Nephron (organoid): ENCODE results near the gene SLC35B1.

Experiments used
- H3K27ac Mint-ChIP-seq, 3 experiments: 2 replicates each; pipeline ENCODE4 v1.8.0; 2020; ENCODE audit warnings: mixed read lengths in 3 of 3, mild to moderate bottlenecking in 2 of 3, moderate library complexity in 1 of 3
- H3K27me3 Mint-ChIP-seq: 2 replicates; pipeline ENCODE4 v1.8.0; 2021; ENCODE audit warnings: low read depth, mild to moderate bottlenecking, moderate library complexity, mixed read lengths
- H3K36me3 Mint-ChIP-seq: 2 replicates; pipeline ENCODE4 v1.8.0; 2020; ENCODE audit warnings: low read depth, mixed read lengths
- H3K4me1 Mint-ChIP-seq: 2 replicates; pipeline ENCODE4 v1.8.0; 2020; ENCODE audit warnings: mixed read lengths
- H3K4me3 Mint-ChIP-seq, 3 experiments: 2 replicates each; pipeline ENCODE4 v1.8.0; 2020; ENCODE audit warnings: mild to moderate bottlenecking in 3 of 3, mixed read lengths in 3 of 3, moderate library complexity in 2 of 3
- H3K9me3 Mint-ChIP-seq: 2 replicates; pipeline ENCODE4 v1.8.0; 2020; ENCODE audit warnings: mixed read lengths
- TF ChIP-seq, protein P1 (sequence below), 3 experiments: fragments of 200-600 bp; sonication (generic); IDR thresholded peaks; one replicate each; pipeline ENCODE4 v1.5.0; 2021; ENCODE audit warnings: antibody characterized with exemption in 3 of 3; ENCODE audit not compliant: unreplicated experiment in 3 of 3

SLC35B1 gene

DNA sequence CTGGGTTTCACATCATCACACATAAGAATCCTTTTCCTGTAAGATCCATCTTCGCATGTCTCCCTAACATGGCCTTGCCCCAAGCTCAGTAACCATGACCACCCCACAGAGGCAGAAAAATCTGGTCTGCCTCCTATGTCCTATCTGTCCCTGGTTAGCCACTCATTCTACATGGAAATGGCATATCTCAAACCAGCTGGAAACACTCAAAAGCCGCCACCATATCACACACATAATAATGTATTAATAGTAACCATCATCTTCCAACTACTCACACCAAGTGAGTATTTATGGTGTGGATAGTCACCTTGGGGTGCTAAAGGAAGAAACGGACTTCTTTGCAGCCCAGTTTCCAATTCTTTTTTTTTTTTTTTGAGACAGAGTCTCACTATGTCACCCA is 44.7 kb upstream of the SLC35B1 start:
- peaks cover 3% of the 10 kb centered on the region for H3K36me3 Mint-ChIP-seq
- no peak overlapping the region for H3K4me3 Mint-ChIP-seq
- TF ChIP-seq, protein P1, sequence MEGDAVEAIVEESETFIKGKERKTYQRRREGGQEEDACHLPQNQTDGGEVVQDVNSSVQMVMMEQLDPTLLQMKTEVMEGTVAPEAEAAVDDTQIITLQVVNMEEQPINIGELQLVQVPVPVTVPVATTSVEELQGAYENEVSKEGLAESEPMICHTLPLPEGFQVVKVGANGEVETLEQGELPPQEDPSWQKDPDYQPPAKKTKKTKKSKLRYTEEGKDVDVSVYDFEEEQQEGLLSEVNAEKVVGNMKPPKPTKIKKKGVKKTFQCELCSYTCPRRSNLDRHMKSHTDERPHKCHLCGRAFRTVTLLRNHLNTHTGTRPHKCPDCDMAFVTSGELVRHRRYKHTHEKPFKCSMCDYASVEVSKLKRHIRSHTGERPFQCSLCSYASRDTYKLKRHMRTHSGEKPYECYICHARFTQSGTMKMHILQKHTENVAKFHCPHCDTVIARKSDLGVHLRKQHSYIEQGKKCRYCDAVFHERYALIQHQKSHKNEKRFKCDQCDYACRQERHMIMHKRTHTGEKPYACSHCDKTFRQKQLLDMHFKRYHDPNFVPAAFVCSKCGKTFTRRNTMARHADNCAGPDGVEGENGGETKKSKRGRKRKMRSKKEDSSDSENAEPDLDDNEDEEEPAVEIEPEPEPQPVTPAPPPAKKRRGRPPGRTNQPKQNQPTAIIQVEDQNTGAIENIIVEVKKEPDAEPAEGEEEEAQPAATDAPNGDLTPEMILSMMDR (IDR thresholded peaks at IDR 0.05; ENCODE audit: unreplicated experiment in 3 of 3) = no peak
- peaks cover 44% of the 10 kb centered on the region for H3K4me1 Mint-ChIP-seq
- H3K27me3 Mint-ChIP-seq = no peaks in the 10 kb centered on the region
- H3K27ac Mint-ChIP-seq = no peak overlapping the region
- H3K9me3 Mint-ChIP-seq = no peaks in the 10 kb centered on the region

DNA sequence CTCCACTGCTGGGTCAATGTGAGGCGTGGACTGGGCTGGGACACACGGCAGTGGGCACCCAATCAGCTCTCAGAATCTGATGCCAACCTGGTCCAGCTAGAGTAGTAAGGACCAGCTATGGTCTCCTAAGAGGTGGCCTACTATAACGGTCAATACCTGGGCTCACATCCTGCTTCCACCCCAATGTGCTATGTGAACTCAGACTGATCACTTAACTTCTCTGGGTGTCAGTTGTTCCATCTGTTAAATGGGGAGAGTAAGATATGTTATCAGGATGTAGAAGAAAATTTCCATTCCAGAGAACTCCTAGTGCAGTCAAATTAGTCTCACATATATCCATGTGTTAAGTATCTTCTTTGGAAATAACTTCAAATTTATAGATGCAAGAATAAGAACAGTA is 42.0 kb upstream of the SLC35B1 start:
- TF ChIP-seq, protein P1 (IDR thresholded peaks at IDR 0.05; ENCODE audit: unreplicated experiment in 3 of 3) = no peak
- Mint-ChIP-seq H3K4me1 (peaks cover 45% of the 10 kb centered on the region), H3K4me3 (no peak overlapping the region), H3K27me3 (no peaks in the 10 kb centered on the region), H3K36me3 (no peaks in the 10 kb centered on the region), H3K9me3 (no peaks in the 10 kb centered on the region), H3K27ac (no peak overlapping the region)

DNA sequence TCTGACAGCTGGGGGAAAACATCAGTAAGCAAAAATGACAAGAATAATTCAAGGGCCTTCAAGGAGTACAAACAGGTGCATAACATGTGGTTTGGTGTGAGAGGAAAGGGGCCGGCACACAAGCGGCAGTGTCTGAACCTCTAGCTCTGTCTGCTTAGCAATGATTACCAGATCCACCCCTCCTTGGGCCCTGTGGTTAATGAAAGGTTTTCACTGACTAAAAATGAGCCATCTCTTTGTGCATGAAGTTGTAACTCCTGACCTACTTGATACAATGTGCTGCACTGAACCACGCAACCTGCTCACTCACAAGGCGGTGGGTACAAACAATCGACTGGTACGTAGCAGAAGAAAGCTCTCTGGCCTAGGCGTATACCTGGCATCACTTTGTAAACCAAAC is 41.0 kb upstream of the SLC35B1 start:
- no peaks in the 10 kb centered on the region for H3K9me3 Mint-ChIP-seq
- peaks cover 45% of the 10 kb centered on the region for H3K4me1 Mint-ChIP-seq
- peak overlapping the region; percentile 86 to 95 (median 89) for H3K27ac Mint-ChIP-seq
- no peaks in the 10 kb centered on the region for H3K27me3 Mint-ChIP-seq
- TF ChIP-seq, protein P1 (IDR thresholded peaks at IDR 0.05; ENCODE audit: unreplicated experiment in 3 of 3) = no peak
- no peak overlapping the region for H3K4me3 Mint-ChIP-seq
- H3K36me3 Mint-ChIP-seq = no peaks in the 10 kb centered on the region

DNA sequence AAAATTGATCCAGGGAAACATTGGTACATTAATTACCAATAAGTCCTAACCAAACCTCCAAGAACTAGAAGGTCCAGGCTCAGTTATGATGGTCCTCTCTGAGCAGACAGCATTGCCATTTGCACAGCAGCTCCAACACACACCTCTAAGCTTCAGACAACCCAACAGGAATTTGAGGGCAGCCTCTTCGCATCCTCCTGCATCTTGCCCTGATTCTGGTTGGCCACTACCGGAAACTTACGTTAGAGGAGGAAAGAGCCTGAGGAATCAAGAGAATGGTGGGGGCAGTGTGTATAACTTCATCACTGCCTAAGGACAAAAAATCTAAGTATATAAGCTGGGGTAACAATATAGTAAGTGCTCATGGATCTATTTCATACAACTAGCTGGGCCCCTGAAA is 40.5 kb upstream of the SLC35B1 start:
- TF ChIP-seq, protein P1 (IDR thresholded peaks at IDR 0.05; ENCODE audit: unreplicated experiment in 3 of 3) = no peak
- no peak overlapping the region for H3K4me3 Mint-ChIP-seq
- H3K36me3 Mint-ChIP-seq = no peaks in the 10 kb centered on the region
- peaks cover 45% of the 10 kb centered on the region for H3K4me1 Mint-ChIP-seq
- no peaks in the 10 kb centered on the region for H3K9me3 Mint-ChIP-seq
- H3K27ac Mint-ChIP-seq = peak overlapping the region; percentile 86 to 95 (median 89)
- H3K27me3 Mint-ChIP-seq = no peaks in the 10 kb centered on the region

DNA sequence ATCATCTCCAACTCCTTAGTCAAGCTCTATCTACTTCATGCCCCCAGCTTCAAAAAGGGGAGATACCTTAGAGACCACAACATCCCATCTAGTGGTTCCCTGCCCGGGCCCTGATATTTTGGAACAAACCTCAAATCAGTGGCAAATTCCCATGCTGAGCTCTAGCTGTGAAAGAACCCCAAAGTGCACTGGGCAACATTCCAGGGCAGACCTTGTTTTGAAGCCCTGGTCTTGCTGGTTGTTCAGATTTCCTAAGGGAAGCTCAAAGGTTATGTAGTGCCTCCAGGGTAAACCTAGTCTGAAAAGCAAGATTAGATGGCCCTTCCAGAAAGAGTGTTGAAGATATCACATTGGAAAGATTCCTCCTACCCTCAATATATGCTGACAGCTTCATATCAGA is 39.9 kb upstream of the SLC35B1 start:
- TF ChIP-seq, protein P1 (IDR thresholded peaks at IDR 0.05; ENCODE audit: unreplicated experiment in 3 of 3) = no peak
- H3K9me3 Mint-ChIP-seq = no peaks in the 10 kb centered on the region
- H3K27ac Mint-ChIP-seq = peak overlapping the region in 1 of 3 experiments; percentile 6
- H3K4me1 Mint-ChIP-seq = peaks cover 50% of the 10 kb centered on the region
- H3K36me3 Mint-ChIP-seq = no peaks in the 10 kb centered on the region
- H3K4me3 Mint-ChIP-seq = no peak overlapping the region
- H3K27me3 Mint-ChIP-seq = no peaks in the 10 kb centered on the region

DNA sequence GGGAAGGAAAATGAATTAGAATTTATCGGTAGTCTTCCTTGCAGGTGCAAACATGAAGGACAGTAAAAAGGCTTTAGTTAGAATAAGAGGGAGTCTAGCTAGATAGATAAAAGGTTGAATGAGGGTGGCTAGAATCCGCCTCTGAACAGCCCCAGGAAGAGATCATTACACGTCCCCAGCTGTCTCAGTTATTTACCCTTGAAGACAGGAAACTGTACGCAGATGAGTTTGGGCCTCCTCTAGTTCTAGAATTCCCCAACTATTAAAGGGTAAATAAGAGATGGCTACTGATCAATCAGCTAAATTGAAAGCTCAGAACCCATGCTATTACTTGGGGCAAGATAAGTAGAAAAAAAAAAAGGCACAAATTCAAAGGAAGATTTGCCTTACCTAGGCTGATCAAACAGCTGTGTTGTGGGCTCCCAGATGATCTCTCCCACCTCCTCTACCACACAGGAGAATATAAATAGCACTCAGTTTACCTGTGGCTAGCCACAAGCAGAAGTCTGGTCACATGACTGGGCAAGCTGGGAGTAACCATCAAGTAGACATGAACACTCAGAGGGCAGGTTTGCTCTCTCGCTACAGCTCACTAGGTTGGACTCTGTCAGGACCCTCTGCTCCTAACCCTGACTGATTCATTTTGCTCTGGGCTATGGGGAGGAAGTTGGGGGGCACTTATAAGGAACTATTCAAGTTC is 39.2 kb upstream of the SLC35B1 start:
- TF ChIP-seq, protein P1 (IDR thresholded peaks at IDR 0.05; ENCODE audit: unreplicated experiment in 3 of 3) = no peak
- Mint-ChIP-seq H3K4me3 (no peak overlapping the region), H3K9me3 (no peaks in the 10 kb centered on the region), H3K36me3 (no peaks in the 10 kb centered on the region), H3K27ac (peak overlapping the region in 2 of 3 experiments; percentile 6 to 20), H3K4me1 (peaks cover 51% of the 10 kb centered on the region), H3K27me3 (no peaks in the 10 kb centered on the region)
